ENCODE results near the gene S100PBP.

The S100PBP gene

GRCh38 chr1:32868806-32869455 lies 51.5 kb downstream of the S100PBP start:
- no peak for DNase-seq (ENCODE audit: low read depth, low spot score)
- in situ Hi-C loops (cut with HindIII; ENCODE audit: low sequenced_read_pairs): no loop called here
- no peak for TF ChIP-seq CTCF (IDR thresholded peaks at IDR 0.05; ENCODE audit: low read depth, low read length)
- H3K4me3 ChIP-seq (ENCODE audit: low read depth, low read length): no peak overlapping the region

- peak overlapping the region; percentile 29 for H3K4me3 ChIP-seq (ENCODE audit: low read depth, low read length)
- DNase-seq (ENCODE audit: low read depth, low spot score): no peak
- TF ChIP-seq CTCF (IDR thresholded peaks at IDR 0.05; ENCODE audit: low read depth, low read length): no peak
- in situ Hi-C loops (cut with HindIII; ENCODE audit: low sequenced_read_pairs): no loop called here
Measured at GRCh38 chr1:32869923-32870614, 52.6 kb downstream of the S100PBP start.

- peak within 1 kb of the TSS; percentile 48 for H3K4me3 ChIP-seq (ENCODE audit: low read depth, low read length)
- in situ Hi-C loops (cut with HindIII; ENCODE audit: low sequenced_read_pairs): no loop called here
- TF ChIP-seq CTCF (IDR thresholded peaks at IDR 0.05; ENCODE audit: low read depth, low read length): no peak
- DNase-seq (ENCODE audit: low read depth, low spot score): no peak
Measured at GRCh38 chr1:32870615-32871363, 53.3 kb downstream of the S100PBP start, which contains the start of gene FNDC5. FNDC5 (minus strand) TSS chr1:32870912.

- peak overlapping the region; percentile 48 for H3K4me3 ChIP-seq (ENCODE audit: low read depth, low read length)
- TF ChIP-seq CTCF (IDR thresholded peaks at IDR 0.05; ENCODE audit: low read depth, low read length): no peak
- in situ Hi-C loops (cut with HindIII; ENCODE audit: low sequenced_read_pairs): no loop called here
- DNase-seq (ENCODE audit: low read depth, low spot score): peak; percentile 23
Measured at GRCh38 chr1:32871364-32872191, 54.1 kb downstream of the S100PBP start.

GRCh38 chr1:32872192-32872460 lies 54.7 kb downstream of the S100PBP start:
- DNase-seq (ENCODE audit: low read depth, low spot score): no peak
- in situ Hi-C loops (cut with HindIII; ENCODE audit: low sequenced_read_pairs): no loop called here
- H3K4me3 ChIP-seq (ENCODE audit: low read depth, low read length): peak overlapping the region; percentile 48
- no peak for TF ChIP-seq CTCF (IDR thresholded peaks at IDR 0.05; ENCODE audit: low read depth, low read length)

- no peak overlapping the region for H3K4me3 ChIP-seq (ENCODE audit: low read depth, low read length)
- no peak for TF ChIP-seq CTCF (IDR thresholded peaks at IDR 0.05; ENCODE audit: low read depth, low read length)
- in situ Hi-C loops (cut with HindIII; ENCODE audit: low sequenced_read_pairs): no loop called here
- no peak for DNase-seq (ENCODE audit: low read depth, low spot score)
Measured at GRCh38 chr1:32873484-32873883, 56.0 kb downstream of the S100PBP start.

Data from astrocyte of the spinal cord (primary cell).